Smooth muscle cell (in vitro differentiated cells): Measurements from ENCODE around the gene BPHL. TPM values are rescaled to one million over a fixed set of nuclear protein-coding genes. Genes with fewer than 3 reads are reported as not detected.
"Not testable (repeated sequence)": the region's sequence is repeated elsewhere in the genome, so short reads cannot be mapped to it uniquely, and the experiment has no call there.

Source experiments
- DNase-seq: peaks from one replicate; lab custom pipeline; 2025; ENCODE audit not compliant: unreplicated experiment; lab: John Stamatoyannopoulos, UW
- H2AFZ ChIP-seq: fragments of 200-600 bp; sonication (generic); 2 replicates; pipeline ENCODE4 v1.6.0; 2016; ENCODE audit warnings: antibody characterized with exemption, low read depth, mild to moderate bottlenecking
- H3F3A ChIP-seq: fragments of 200-600 bp; sonication (generic); 2 replicates; pipeline ENCODE4 v1.6.0; 2017; ENCODE audit warnings: antibody characterized with exemption, low read depth
- H3K27ac ChIP-seq: fragments of 200-600 bp; sonication (generic); 2 replicates; pipeline ENCODE4 v1.5.1; 2016; ENCODE audit warnings: low read depth, mild to moderate bottlenecking
- H3K27me3 ChIP-seq: fragments of 200-600 bp; sonication (generic); 2 replicates; pipeline ENCODE4 v1.6.1; 2016; ENCODE audit warnings: low read depth, mild to moderate bottlenecking
- H3K36me3 ChIP-seq: fragments of 200-600 bp; sonication (generic); 2 replicates; pipeline ENCODE4 v1.5.1; 2016; ENCODE audit warnings: low read depth
- H3K4me1 ChIP-seq: fragments of 200-600 bp; sonication (generic); 2 replicates; pipeline ENCODE4 v1.5.1; 2016; ENCODE audit warnings: low read depth
- H3K4me2 ChIP-seq: fragments of 200-600 bp; sonication (generic); 2 replicates; pipeline ENCODE4 v1.6.0; 2016; ENCODE audit warnings: mild to moderate bottlenecking
- H3K4me3 ChIP-seq: fragments of 200-600 bp; sonication (generic); 2 replicates; pipeline ENCODE4 v1.5.1; 2016; ENCODE audit warnings: mild to moderate bottlenecking
- H3K79me2 ChIP-seq: fragments of 200-600 bp; sonication (generic); 2 replicates; pipeline ENCODE4 v1.6.0; 2016; ENCODE audit warnings: low read depth, mild to moderate bottlenecking
- H3K9ac ChIP-seq: fragments of 200-600 bp; sonication (generic); 2 replicates; pipeline ENCODE4 v1.6.0; 2016; ENCODE audit warnings: low read depth
- H3K9me3 ChIP-seq: fragments of 200-600 bp; sonication (generic); replicated peaks from 2 replicates; pipeline ENCODE4 v1.5.1; 2016; ENCODE audit warnings: low read depth
- H4K20me1 ChIP-seq: fragments of 200-600 bp; sonication (generic); 2 replicates; pipeline ENCODE4 v1.6.0; 2016; ENCODE audit warnings: low read depth
- WGBS: methylation state at CpG from one replicate; pipeline ENCODE4 v1.1.7; 2016; ENCODE audit warnings: low lambda C conversion rate; 5-methylcytosine and 5-hydroxymethylcytosine counted together
- polyA plus RNA-seq: library from polyadenylated mRNA; unstranded; fragments of >200 nt; fragmentation: Nextera tagmentation; extraction: Ambion mirVana; gene quantifications from 2 replicates; pipeline ENCODE4 v1.2.1, GENCODE V29; 2016
- total RNA-seq: library from RNA; depleted of rRNA; stranded (reverse); fragments of >200 nt; gene quantifications from 2 replicates; pipeline ENCODE4 v1.2.3, GENCODE V29; 2014
- TF ChIP-seq, protein P1 (sequence below): fragments of 200-600 bp; sonication (generic); IDR thresholded peaks from 2 replicates; pipeline ENCODE4 v1.5.1; 2017; ENCODE audit warnings: borderline replicate concordance, mild to moderate bottlenecking, antibody characterized with exemption; ENCODE audit not compliant: insufficient read depth, poor library complexity, severe bottlenecking

Gene BPHL
- total and polyA plus RNA-seq, 2 experiments from 2014 or later: 21.3 to 43.6 TPM

DNA sequence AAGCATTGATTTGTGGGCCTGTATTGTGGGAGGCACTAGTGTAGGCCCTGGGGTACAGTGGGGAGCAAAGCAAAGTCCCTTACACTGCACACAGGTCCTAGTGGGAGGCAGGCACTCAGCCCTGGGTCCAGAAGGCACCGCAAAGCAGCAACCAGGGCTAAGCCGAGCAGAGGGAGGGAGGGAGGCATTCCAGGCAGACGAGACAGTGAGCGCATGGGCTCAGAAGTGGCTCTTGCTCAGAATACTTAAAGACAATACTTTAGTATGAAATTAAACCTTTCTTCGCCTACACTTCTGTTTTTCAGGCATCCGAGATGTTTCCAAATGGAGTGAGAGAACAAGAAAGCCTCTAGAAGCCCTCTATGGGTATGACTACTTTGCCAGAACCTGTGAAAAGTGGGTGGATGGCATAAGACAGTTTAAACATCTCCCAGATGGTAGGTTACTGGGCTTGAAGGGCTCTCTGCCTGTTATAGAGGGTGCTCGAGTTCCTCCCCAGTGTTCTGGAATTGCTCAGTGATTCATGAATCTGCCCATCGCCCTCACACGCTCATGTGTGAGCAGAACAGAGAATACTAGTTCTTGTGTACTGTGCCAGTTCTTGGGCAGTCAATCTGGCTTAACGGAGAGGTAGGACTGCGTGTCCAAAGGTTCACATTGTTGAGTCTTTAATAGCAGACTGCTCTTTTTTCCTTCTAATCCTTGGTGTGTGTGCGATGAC is 18.7 kb downstream of the BPHL start:
- TF ChIP-seq, protein P1, sequence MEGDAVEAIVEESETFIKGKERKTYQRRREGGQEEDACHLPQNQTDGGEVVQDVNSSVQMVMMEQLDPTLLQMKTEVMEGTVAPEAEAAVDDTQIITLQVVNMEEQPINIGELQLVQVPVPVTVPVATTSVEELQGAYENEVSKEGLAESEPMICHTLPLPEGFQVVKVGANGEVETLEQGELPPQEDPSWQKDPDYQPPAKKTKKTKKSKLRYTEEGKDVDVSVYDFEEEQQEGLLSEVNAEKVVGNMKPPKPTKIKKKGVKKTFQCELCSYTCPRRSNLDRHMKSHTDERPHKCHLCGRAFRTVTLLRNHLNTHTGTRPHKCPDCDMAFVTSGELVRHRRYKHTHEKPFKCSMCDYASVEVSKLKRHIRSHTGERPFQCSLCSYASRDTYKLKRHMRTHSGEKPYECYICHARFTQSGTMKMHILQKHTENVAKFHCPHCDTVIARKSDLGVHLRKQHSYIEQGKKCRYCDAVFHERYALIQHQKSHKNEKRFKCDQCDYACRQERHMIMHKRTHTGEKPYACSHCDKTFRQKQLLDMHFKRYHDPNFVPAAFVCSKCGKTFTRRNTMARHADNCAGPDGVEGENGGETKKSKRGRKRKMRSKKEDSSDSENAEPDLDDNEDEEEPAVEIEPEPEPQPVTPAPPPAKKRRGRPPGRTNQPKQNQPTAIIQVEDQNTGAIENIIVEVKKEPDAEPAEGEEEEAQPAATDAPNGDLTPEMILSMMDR: no peak
- no peak for DNase-seq

DNA sequence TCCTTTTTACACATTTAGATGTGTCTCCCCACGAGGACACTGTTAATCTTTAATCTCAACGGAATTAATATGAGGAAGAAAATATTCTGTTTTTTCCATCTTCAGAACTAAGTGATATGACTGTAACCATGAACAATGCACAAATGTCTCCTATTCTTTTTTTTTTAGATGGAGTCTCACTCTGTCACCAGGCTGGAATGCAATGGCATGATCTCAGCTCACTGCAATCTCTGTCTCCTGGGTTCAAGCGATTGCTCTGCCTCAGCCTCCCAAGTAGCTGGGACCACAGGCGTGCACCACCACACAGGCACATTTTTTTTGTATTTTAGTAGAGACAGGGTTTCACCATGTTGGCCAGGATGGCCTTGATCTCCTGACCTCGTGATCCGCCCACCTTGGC is 19.4 kb downstream of the BPHL start:
- not testable (repeated sequence) for H2AFZ ChIP-seq, DNase-seq, H3K27ac ChIP-seq, H3K4me1 ChIP-seq, H3K27me3 ChIP-seq, H3K4me2 ChIP-seq, H4K20me1 ChIP-seq, H3K79me2 ChIP-seq, H3K4me3 ChIP-seq, H3K9me3 ChIP-seq, H3F3A ChIP-seq, H3K9ac ChIP-seq
- WGBS: 93% methylated on average over 6 of the region's 6 CpGs
- H3K36me3 ChIP-seq: peaks cover 13% of the 10 kb centered on the region

More for the DNA sequence above, 18.7 kb downstream of the BPHL start:
- H3F3A ChIP-seq: no peaks in the 10 kb centered on the region
- WGBS: 92% methylated on average over 12 of the region's 12 CpGs
- H3K79me2 ChIP-seq: no peaks in the 10 kb centered on the region
- no peak overlapping the region for H3K4me3 ChIP-seq
- no peaks in the 10 kb centered on the region for H3K27me3 ChIP-seq
- no peaks in the 10 kb centered on the region for H4K20me1 ChIP-seq
- H3K4me1 ChIP-seq: no peaks in the 10 kb centered on the region
- H3K36me3 ChIP-seq: peaks cover 13% of the 10 kb centered on the region
- no peak overlapping the region for H2AFZ ChIP-seq
- no peak overlapping the region for H3K9ac ChIP-seq
- H3K9me3 ChIP-seq: no peaks in the 10 kb centered on the region
- H3K27ac ChIP-seq: no peak overlapping the region
- no peak overlapping the region for H3K4me2 ChIP-seq

DNA sequence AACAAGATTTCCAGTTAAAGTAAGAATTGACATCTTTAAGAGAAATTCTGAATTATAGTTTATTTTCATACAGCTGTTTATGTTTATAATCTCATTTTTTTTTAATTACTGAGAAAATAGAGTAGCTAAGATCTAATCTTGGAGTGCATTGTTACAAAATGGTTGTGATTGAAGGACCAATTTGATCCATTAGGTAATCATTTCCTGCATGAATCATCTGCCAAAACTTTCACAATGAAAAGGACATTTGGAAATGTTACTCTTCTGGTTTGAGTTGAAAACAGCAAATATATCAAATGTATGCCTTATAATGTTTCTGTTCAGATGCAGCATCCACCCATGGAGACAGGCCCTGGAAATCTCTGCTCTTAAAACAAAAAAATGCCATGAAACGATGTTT is 19.8 kb downstream of the BPHL start:
- H3F3A ChIP-seq: no peaks in the 10 kb centered on the region
- TF ChIP-seq, protein P1: no peak
- H3K9ac ChIP-seq: no peak overlapping the region
- no peak overlapping the region for H3K4me2 ChIP-seq
- no peaks in the 10 kb centered on the region for H3K27me3 ChIP-seq
- no peak for DNase-seq
- no peak overlapping the region for H3K4me3 ChIP-seq
- no peaks in the 10 kb centered on the region for H3K79me2 ChIP-seq
- no peak overlapping the region for H3K27ac ChIP-seq
- no peaks in the 10 kb centered on the region for H3K9me3 ChIP-seq
- H3K4me1 ChIP-seq: no peaks in the 10 kb centered on the region
- 89% methylated on average over 1 of the region's 1 CpG for WGBS
- H4K20me1 ChIP-seq: no peaks in the 10 kb centered on the region
- no peak overlapping the region for H2AFZ ChIP-seq
- H3K36me3 ChIP-seq: peaks cover 13% of the 10 kb centered on the region

DNA sequence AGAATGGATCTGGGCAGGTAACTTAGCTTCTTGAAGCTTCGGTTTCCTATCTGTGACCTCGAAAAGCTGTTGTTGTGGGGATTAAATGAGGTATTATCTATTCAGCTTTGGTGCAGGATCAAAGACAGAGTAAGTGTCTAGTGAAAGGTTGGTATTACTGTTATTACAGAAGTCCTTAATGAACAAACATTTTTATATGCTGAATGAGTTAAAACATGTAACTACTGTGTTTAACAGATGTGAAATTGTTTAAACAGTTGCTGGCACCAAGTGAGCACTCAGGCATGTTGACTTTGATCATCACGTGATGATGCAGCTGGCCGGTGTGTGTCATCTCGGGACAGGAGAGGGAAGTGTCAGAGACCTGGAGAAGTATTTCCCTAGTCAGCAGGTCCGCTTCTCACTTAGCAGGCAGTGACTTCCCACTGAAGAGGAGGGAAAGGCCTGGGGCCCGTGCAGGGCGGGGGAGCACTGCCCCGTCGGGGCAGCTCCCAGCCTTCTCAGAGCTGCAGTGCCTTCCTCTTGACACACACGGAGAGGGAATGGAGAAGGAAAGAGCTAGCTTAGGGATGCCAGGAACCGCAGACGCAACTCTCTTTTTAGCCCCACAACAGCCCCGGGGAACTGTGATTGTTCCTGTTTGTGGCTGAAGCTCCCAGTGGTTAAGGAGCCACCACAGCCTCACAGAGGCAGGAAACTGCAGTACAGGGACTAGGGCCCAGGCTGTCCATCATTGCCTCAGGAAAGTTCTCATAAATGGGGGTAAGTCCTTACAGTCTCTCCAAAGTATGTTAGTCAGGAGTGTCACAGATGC is 20.8 kb downstream of the BPHL start:
- no peaks in the 10 kb centered on the region for H3K27me3 ChIP-seq
- no peaks in the 10 kb centered on the region for H3K4me1 ChIP-seq
- H3K9ac ChIP-seq: no peak overlapping the region
- H3K79me2 ChIP-seq: no peaks in the 10 kb centered on the region
- H3K9me3 ChIP-seq: no peaks in the 10 kb centered on the region
- WGBS: 81% methylated on average over 14 of the region's 14 CpGs
- no peak overlapping the region for H3K4me3 ChIP-seq
- TF ChIP-seq, protein P1: no peak
- H3K4me2 ChIP-seq: no peak overlapping the region
- no peak for DNase-seq
- no peak overlapping the region for H3K27ac ChIP-seq
- H3K36me3 ChIP-seq: peaks cover 13% of the 10 kb centered on the region
- H4K20me1 ChIP-seq: no peaks in the 10 kb centered on the region
- no peaks in the 10 kb centered on the region for H3F3A ChIP-seq
- no peak overlapping the region for H2AFZ ChIP-seq
